Progenitor cell of endocrine pancreas (in vitro differentiated cells): Measurements from ENCODE around the gene NOP58. TPM values are rescaled to one million over a fixed set of nuclear protein-coding genes. Genes with fewer than 3 reads are reported as not detected.

Source experiments
- DNase-seq: peaks from one replicate; pipeline ENCODE4 v3.0.0; 2021; ENCODE audit warnings: low spot score; ENCODE audit not compliant: unreplicated experiment
- H3K27ac Mint-ChIP-seq: 2 replicates; pipeline ENCODE4 v1.8.0; 2021; ENCODE audit warnings: mild to moderate bottlenecking, moderate library complexity, mixed read lengths
- H3K27me3 Mint-ChIP-seq: 2 replicates; pipeline ENCODE4 v1.8.0; 2021; ENCODE audit warnings: mixed read lengths
- H3K36me3 Mint-ChIP-seq: 2 replicates; pipeline ENCODE4 v1.8.0; 2022; ENCODE audit warnings: mixed read lengths; ENCODE audit not compliant: insufficient read depth
- H3K4me1 Mint-ChIP-seq: 2 replicates; pipeline ENCODE4 v1.8.0; 2021; ENCODE audit warnings: low read depth, mixed read lengths
- H3K4me3 Mint-ChIP-seq: 2 replicates; pipeline ENCODE4 v1.8.0; 2021; ENCODE audit warnings: low read depth, mild to moderate bottlenecking, moderate library complexity, mixed read lengths
- H3K9me3 Mint-ChIP-seq: 2 replicates; pipeline ENCODE4 v1.8.0; 2021; ENCODE audit warnings: low read depth, mixed read lengths
- CTCF ChIP-seq: fragments of 200-600 bp; sonication (generic); IDR thresholded peaks from one replicate; pipeline ENCODE4 v1.5.0; 2021; ENCODE audit warnings: antibody characterized with exemption, mild to moderate bottlenecking; ENCODE audit not compliant: unreplicated experiment
- total RNA-seq: library from RNA; stranded (reverse); gene quantifications from 2 replicates; pipeline ENCODE4 v1.2.1, GENCODE V29; 2021

NOP58 gene
- total RNA-seq, 1 donor from 2014 or later, result 75.4 TPM

DNA sequence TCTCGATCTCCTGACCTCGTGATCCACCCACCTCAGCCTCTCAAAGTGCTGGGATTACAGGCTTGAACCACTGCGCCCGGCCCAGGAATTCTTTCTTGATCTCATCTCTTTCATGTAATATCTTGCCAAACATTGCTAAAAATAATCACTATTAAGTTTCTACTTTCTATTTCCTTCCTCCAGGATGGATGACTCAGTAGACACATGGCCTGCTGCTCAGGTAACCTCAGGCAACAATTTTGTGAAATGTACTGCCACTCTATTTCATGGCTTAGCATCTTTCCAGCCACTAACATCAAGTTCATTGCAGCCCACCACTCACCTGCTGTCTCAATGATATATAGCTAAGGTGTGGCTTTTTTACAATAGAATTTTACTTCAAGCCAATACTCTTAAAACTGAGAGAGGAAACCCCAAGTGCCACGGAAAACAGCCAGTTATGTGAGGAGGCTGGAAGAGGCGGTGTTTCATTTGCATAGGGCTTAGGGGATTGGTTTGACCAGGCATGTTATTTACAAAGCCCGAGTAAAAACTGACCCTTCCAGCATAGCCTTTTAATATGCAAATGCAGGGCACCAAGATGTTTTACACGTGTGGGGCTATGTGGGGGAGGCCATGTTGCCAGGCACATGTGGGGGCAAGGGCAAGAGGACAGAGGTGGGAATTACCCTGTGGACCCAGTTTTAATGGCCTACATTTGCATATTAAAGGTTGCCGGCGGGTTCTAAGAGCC is 15.9 kb upstream of the NOP58 start:
- H3K36me3 Mint-ChIP-seq, result no peaks in the 10 kb centered on the region
- peaks cover 5% of the 10 kb centered on the region for H3K9me3 Mint-ChIP-seq
- no peaks in the 10 kb centered on the region for H3K4me1 Mint-ChIP-seq
- H3K4me3 Mint-ChIP-seq, result peak overlapping the region; percentile 51
- no peaks in the 10 kb centered on the region for H3K27me3 Mint-ChIP-seq
- H3K27ac Mint-ChIP-seq, result no peak overlapping the region
- DNase-seq, result no peak
- TF ChIP-seq CTCF, result no peak

- no peak overlapping the region for H3K27ac Mint-ChIP-seq
- H3K4me3 Mint-ChIP-seq, result no peak overlapping the region
- TF ChIP-seq CTCF, result no peak
- no peaks in the 10 kb centered on the region for H3K27me3 Mint-ChIP-seq
- no peak for DNase-seq
- no peaks in the 10 kb centered on the region for H3K36me3 Mint-ChIP-seq
- H3K4me1 Mint-ChIP-seq, result no peaks in the 10 kb centered on the region
- H3K9me3 Mint-ChIP-seq, result peaks cover 5% of the 10 kb centered on the region
Observed at GRCh38 chr2:202251494-202251893, 14.1 kb upstream of the NOP58 start.

DNA sequence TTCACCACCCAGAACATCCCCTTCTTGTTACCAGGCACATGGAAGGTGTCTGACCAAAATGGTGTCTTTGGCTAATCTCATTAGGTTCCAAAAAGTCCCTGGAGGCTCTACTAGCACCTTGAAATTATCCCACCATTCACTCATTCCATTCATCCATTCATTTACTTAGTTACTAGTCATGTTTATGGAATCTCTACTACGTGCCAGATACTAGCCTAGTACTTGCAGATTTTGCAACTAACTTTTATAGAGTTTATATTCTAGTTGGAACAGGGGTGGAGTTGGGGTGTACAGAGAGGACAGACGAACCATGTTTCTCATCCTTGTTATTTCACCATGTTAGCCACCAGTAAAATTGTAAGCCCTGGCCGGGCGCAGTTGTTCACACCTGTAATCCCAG is 4.0 kb upstream of the NOP58 start:
- no peak for TF ChIP-seq CTCF
- DNase-seq, result no peak

DNA sequence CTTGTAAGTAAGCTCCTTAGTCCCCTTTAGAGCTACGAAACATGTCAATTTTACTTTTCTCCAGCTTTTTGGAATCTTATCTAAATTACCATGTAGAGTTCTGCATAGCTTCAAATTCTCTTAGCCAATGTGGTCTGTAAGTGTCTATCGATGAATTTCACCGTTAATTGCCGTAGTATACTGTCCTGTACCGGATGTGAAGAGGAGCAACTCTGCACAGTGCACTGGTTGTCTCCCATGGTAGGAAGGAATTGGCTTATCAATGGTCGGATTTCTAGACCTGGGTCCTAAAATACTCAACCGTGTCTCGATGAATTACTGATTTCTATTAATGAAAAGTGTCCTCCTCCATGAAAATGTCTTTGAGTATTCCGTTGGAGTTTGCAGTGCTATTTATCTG is 1.9 kb downstream of the NOP58 start:
- DNase-seq, result no peak
- no peak overlapping the region for H3K27ac Mint-ChIP-seq
- H3K4me3 Mint-ChIP-seq, result no peak overlapping the region
- H3K4me1 Mint-ChIP-seq, result peaks cover 8% of the 10 kb centered on the region
- H3K36me3 Mint-ChIP-seq, result no peaks in the 10 kb centered on the region
- H3K27me3 Mint-ChIP-seq, result no peaks in the 10 kb centered on the region
- no peaks in the 10 kb centered on the region for H3K9me3 Mint-ChIP-seq
- no peak for TF ChIP-seq CTCF

More for the DNA sequence above, 4.0 kb upstream of the NOP58 start:
- H3K36me3 Mint-ChIP-seq, result no peaks in the 10 kb centered on the region
- H3K4me3 Mint-ChIP-seq, result no peak overlapping the region
- H3K27ac Mint-ChIP-seq, result no peak overlapping the region
- H3K27me3 Mint-ChIP-seq, result no peaks in the 10 kb centered on the region
- no peaks in the 10 kb centered on the region for H3K4me1 Mint-ChIP-seq
- no peaks in the 10 kb centered on the region for H3K9me3 Mint-ChIP-seq

DNA sequence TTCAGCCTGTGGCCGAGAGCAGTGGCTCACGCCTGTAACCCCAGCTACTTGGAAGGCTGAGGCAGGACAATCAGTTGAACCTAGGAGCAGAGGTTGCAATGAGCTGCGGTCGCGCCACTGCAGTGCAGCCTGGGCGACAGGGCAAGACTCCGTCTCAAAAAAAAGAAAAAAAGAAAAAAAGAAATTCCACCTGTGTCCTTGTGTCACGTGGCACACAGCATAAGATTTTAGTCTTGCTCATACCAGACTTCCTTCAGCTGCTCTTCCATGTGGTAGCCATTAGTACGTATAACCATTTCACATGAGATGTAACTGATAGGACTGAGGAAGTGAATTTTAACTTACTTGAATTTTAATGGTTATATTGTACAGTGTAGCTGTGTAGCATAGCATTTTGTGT is 4.0 kb downstream of the NOP58 start:
- H3K27ac Mint-ChIP-seq, result peak overlapping the region; percentile 20
- DNase-seq, result no peak
- peaks cover 8% of the 10 kb centered on the region for H3K4me1 Mint-ChIP-seq
- no peak for TF ChIP-seq CTCF
- H3K4me3 Mint-ChIP-seq, result no peak overlapping the region
- no peaks in the 10 kb centered on the region for H3K9me3 Mint-ChIP-seq
- no peaks in the 10 kb centered on the region for H3K27me3 Mint-ChIP-seq
- H3K36me3 Mint-ChIP-seq, result no peaks in the 10 kb centered on the region
